ENCODE data around the gene SPDYE2.
"Not testable (repeated sequence)": the region's sequence is repeated elsewhere in the genome, so short reads cannot be mapped to it uniquely, and the experiment has no call there.

The SPDYE2 gene

GRCh38 chr7:102540604-102541003, 10.4 kb upstream of the SPDYE2 start:
- DNase-seq, result not testable (repeated sequence)

DNA sequence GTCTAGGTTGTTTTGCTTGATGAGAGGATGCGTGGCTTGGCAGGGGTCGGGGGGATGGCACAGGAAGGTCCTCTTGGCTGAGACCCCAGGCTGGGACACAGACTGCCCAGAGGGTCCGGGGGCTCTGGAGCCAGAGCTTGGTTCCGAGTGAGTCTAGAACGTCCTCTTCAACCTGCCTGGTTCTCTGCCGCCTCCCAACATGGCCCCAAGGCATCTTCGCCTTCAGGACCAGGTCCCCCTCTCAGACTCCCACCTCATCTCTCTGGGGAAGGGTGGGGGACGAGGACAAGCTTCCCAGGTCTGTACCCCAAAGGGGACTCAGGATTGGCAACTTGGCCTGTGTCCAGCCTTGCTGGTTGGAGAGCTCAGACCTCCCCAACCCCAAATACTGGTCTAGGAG, 8.9 kb upstream of the SPDYE2 start:
- not testable (repeated sequence) for DNase-seq

DNA sequence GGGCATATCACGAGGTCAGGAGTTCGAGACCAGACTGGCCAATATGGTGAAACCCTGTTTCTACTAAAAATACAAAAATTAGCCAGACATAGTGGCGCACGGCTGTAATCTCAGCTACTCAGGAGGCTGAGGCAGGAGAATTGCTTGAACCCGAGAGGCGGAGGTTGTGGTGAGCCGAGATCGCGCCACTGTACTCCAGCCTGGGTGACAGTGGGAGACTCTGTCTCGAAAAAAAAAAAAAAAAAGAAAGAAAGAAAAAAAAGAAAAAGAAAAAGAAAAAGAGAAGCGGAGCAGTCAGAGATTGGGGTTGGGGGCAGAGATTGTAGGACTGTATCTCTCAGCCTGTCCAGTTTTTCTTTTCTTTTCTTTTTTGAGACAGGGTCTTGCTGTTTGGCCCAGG, 8.3 kb upstream of the SPDYE2 start:
- not testable (repeated sequence) for DNase-seq

GRCh38 chr7:102543596-102543995, 7.4 kb upstream of the SPDYE2 start, which contains the start of gene UPK3BL2:
Gene UPK3BL2, minus strand, starts transcription at chr7:102543696. Its CDS starts 60 bp downstream, at chr7:102543636.
- not testable (repeated sequence) for DNase-seq

DNA sequence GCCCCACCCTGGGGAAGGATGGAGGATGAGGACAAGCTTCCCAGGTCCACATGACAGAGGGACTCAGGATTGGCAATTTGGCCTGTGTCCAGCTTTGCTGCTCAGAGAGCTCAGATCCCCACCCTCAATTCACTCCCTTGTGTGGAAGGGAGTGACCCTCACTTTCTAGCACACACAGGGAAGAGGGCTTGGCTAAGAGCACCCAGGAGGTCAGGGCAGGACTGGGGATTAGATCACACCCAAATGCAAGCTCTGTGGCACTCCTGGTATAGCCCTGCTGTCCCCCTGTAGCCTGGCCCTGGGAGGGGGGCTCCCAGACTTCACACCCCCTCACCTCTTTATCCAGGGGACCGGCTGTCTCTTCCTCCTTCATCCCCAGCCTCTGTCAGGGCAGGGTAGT, 6.7 kb upstream of the SPDYE2 start:
- DNase-seq, result not testable (repeated sequence)

DNA sequence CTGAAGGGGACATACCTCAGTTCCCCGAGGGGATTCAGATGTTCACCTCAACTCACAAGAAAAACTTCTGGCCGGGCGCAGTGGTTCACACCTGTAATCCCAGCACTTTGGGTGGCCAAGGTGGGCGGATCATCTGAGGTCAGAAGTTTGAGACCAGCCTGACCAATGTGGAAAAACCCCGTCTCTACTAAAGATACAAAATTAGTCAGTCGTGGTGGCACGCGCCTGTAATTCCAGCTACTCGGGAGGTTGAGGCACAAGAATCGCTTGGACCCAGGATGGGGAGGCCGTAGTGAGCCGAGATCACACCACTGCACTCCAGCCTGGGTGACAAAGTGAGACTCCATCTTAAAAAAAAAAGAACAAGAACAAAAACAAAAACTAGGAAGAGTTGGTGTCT, 5.7 kb upstream of the SPDYE2 start:
- DNase-seq, result not testable (repeated sequence)

DNA sequence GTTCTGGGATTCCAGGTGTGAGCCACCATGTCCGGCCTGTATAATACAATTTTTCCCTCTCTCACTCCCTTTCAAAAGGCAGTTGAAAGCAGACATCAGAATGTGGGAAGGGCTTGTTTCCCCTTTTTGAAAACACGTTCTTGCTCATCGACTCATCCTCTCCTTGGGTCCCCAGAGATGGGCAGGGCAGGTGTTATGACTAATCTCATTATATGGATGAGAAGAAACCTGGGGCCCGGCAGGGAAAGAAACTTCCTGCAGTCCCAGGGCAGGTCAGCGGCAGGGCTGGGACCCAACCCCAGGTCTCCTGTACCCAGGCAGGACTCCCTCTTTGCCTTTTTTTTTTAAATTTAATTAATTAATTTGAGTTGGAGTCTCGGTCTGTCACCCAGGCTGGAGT, 4.7 kb upstream of the SPDYE2 start:
- not testable (repeated sequence) for DNase-seq

DNA sequence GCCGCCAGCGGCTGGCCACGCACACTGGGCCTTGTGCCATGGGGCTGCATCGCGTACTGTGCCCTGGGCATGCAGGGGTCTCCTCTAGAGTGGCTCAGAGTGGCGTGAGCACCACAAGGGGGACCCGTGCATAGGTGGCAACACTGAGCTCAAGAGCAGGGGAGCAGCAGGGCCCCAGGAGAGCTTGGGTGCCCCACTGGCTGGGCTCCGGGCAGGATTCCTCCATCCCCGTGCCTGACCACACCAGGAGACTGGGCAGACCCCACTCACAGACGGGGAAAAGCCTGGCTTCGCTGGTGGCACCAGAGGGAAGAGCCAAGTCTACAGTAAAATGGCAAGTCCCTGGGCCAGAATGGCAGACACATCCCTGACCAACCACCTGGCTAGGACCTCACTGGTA, 17.6 kb downstream of the SPDYE2 start:
- not testable (repeated sequence) for DNase-seq

- DNase-seq, result not testable (repeated sequence)
Measured at GRCh38 chr7:102572261-102573239, 21.5 kb downstream of the SPDYE2 start, which contains the start of gene POLR2J3. Gene POLR2J3, minus strand, starts transcription at chr7:102572583. Its CDS starts 62 bp downstream, at chr7:102572521.

DNA sequence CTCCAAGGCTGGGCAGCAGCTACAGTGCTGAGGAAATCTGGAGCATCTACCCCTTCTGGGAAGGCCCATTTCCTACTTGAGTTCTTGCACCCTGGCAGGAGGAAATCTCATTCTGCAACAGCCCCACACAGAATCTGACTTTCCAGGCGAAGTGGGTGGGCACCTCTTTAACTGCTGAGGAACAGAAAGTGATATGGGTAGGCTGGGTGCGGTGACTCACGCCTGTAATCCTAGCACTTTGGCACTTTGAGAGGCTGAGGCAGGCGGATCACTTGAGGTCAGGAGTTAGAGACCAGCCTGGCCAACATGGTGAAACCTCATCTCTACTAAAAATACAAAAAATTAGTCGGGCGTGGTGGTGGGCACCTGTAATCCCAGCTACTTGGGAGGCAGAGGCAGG, 23.6 kb downstream of the SPDYE2 start:
- not testable (repeated sequence) for DNase-seq

DNA sequence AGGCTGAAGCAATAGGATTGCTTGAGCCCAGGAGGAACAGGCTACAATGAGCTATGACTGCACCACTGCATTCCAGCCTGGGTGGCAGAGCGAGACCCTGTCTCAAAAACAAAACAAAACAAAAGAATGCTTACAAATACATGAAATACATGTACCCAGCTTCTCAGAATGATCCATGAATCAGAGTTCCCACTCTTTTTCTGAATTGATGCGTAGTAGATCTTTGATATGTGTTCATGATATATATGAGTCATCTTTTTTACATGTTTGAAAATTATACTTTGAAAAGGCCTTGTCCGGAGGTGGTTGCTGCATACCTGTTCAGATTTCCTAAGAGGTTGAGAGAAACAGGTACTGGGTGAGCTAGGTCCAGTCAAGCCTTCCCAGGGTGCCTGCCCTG, 25.3 kb downstream of the SPDYE2 start:
- not testable (repeated sequence) for DNase-seq

- DNase-seq, result not testable (repeated sequence)
Measured at GRCh38 chr7:102577315-102578240, 26.6 kb downstream of the SPDYE2 start.

DNA sequence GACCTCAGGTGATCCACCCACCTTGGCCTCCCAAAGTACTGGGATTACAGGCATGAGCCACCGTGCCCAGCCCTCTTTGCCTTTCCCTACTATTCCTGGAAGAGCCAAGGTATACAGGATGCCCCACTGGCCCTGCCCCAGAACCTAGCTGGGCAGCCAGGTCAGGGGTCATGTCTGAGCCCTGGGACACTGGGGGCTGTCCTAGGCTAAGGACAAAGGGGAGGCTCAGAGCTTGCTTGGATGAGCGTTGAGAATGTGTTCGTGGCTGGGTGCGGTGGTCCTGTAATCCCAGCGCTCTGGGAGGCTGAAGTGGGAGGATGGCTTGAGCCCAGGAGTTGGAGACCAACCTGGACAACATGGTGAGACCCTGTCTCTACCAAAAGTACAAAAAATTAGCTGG, 27.5 kb downstream of the SPDYE2 start:
- not testable (repeated sequence) for DNase-seq

DNA sequence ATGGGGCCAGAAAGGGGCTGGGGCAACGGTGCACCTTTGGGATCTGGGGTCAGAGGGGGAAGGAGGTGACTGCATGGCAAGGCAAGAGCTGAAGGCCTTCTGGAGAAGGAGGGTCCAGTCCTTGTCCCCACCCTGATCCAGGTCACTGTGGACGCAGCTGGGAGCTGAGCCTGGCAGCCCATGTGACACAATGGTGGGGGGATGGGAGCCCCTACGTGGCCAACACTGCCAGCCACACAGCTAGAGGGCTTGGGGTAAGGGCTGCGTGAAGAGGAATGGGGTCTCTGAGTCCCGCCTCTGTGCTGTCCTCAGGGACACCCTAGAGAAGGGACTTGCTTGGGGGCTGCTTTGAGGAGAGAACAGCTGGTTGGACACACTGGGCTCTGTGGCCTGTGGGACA, 30.7 kb downstream of the SPDYE2 start:
- DNase-seq, result not testable (repeated sequence)

DNA sequence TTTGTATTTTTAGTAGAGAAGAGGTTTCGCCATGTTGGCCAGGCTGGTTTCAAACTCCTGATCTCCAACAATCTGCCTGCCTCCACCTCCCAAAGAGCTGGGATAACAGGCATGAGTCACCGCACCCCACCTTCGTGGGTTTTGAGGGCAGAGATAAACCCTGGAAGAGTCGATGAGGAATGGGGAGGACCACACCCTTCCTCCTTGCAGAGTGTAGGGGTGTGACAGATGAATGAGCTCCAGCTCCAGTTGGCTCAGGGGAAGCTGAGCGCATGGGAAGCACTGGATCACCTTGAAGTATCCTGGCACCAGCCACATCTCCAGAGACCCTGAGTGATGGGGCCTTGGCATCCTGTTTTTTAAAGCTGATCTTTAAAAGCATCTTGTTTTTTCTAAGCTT, 32.5 kb downstream of the SPDYE2 start:
- not testable (repeated sequence) for DNase-seq

- DNase-seq, result not testable (repeated sequence)
Measured at GRCh38 chr7:102589857-102590256, 38.8 kb downstream of the SPDYE2 start.

DNA sequence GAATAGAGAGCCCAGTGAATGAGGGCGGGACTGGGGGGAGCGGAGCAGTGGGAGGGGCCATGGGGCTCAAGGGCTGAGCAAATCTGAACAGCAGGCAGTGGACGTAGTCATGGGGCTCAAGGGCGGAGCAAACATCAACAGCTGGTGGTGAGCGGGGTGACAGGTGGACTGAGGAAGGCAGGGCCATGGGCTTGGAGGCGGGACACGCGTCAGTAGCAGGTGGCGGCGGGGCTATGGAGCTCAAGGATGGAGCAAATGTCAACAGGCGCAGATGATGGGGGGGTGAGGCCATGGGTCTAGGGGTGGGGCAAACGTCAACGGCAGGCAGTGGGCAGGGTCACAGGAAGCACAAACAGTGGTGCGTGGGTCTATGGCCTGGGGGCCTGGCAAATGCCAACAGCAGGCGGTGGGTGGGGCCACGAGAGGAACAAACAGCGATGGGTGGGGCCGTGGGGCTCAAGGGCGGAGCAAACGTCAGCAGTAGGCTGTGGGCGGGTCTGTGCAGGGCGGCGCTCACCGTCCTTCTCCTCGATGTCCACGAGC, 41.5 kb downstream of the SPDYE2 start:
- DNase-seq, result not testable (repeated sequence)

DNA sequence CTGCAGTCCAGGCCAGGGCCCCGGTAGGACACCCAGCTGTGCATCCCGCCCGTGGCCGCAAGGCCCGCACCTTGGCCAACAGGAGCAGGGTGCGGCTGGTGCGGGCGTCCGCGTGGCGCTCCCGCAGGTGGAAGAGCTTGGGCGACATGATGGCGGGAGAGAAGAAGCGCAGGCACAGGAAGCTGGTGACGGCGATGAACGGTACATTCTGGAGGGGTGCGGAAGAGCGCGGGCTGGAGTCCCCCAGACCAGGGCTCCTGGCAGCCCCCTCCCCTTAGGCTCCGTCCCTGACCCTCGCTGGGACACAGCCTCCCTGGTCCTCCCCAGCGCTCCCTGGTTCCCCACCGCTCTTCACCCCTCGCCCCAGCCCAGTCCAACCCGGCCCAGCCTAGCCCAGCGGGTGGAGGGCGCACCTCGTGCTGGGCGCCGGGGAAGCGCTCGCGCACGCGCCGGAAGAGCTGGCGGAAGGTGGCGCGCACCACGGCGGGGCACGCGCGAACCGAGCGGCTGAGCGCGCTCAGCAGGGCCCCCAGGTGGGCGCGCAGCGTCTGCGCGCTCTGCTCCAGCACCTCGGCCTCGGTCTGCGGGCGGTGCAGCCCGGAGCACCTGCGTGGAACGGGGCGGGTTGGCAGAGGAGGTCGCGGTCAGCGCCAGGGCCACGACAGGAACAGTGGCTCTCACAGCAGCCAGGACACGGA, 42.8 kb downstream of the SPDYE2 start:
- not testable (repeated sequence) for DNase-seq

DNA sequence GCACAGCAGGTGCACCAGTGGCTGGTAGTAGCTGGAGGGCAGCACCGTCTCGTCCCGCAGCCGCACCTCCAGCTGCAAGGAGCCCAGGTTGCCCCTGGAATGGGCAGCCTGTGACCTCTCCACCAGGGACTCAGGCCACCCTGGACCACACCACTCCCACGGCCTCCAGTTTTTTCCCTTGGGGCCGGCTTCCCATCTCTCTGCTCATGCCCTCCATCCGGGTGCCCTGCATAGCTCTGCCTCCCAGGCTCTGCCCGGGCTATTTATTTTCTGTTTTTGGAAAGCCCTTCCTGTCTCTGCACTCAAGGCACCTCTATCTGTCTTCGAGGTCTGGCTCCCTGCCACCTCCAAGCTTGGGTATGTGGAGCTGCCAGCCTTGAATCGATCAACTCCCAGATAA, 45.0 kb downstream of the SPDYE2 start:
- not testable (repeated sequence) for DNase-seq

GRCh38 chr7:102599699-102600098, 48.7 kb downstream of the SPDYE2 start:
- DNase-seq, result not testable (repeated sequence)

GRCh38 chr7:102602317-102602716, 51.3 kb downstream of the SPDYE2 start:
- not testable (repeated sequence) for DNase-seq
